Neural progenitor cell (in vitro differentiated cells): ENCODE results near the gene CNN3.

Experiments
- EZH2 ChIP-seq: fragments of 200-600 bp; sonication (generic); IDR thresholded peaks from 2 replicates; pipeline ENCODE4 v1.6.1; 2017; ENCODE audit warnings: antibody characterized with exemption, mild to moderate bottlenecking, moderate library complexity
- TF ChIP-seq, protein P1 (sequence below): fragments of 200-600 bp; sonication (generic); IDR thresholded peaks from 2 replicates; pipeline ENCODE4 v1.5.1; 2017; ENCODE audit warnings: antibody characterized with exemption, mild to moderate bottlenecking

DNA sequence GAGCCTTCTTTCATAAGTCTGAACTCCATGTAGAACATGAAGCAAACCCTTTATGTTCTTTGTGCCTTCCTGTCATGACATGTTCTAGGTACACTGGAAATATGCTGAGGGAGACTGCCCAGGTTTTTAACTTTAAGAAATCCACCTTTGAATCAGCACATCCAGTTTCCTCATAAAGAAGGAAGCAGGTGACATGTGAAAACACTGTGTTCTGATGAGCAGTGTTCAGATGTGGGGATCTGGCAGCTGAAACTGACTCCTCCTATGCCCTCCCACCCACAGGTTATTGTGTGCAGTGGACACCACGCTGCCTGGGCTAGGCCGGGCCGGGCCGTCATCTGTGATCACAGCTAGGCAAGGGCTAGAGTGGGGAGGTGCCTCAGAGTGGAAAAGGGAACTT, 51.1 kb downstream of the CNN3 start:
- no peak for TF ChIP-seq EZH2
- TF ChIP-seq, protein P1, sequence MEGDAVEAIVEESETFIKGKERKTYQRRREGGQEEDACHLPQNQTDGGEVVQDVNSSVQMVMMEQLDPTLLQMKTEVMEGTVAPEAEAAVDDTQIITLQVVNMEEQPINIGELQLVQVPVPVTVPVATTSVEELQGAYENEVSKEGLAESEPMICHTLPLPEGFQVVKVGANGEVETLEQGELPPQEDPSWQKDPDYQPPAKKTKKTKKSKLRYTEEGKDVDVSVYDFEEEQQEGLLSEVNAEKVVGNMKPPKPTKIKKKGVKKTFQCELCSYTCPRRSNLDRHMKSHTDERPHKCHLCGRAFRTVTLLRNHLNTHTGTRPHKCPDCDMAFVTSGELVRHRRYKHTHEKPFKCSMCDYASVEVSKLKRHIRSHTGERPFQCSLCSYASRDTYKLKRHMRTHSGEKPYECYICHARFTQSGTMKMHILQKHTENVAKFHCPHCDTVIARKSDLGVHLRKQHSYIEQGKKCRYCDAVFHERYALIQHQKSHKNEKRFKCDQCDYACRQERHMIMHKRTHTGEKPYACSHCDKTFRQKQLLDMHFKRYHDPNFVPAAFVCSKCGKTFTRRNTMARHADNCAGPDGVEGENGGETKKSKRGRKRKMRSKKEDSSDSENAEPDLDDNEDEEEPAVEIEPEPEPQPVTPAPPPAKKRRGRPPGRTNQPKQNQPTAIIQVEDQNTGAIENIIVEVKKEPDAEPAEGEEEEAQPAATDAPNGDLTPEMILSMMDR: no peak
